ENCODE measurements around the gene NAALADL2. TPM values are rescaled to one million over a fixed set of nuclear protein-coding genes. Genes with fewer than 3 reads are reported as not detected.

The NAALADL2 gene
- total RNA-seq, 1 donor = 23.5 TPM

DNA sequence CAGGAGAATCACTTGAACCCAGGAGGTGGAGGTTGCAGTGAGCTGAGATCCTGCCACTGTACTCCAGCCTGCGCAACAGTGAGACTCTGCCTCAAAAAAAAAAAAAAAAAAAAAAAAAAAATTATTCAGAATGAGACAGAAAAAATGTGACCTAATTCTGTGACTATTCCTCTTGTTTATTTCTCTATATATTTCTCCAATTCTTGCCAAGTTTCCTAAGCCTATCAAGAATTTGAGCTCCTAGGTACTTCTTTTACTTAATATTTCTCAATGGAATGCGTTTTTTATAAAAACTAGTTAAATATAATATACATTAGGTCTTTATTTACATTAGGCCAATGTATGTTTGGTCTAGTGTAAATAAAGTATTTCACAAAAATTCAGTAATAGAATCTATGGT is 86.8 kb downstream of the NAALADL2 start:
- no peak overlapping the region for H3K27ac ChIP-seq (ENCODE audit: low read depth, low read length)

DNA sequence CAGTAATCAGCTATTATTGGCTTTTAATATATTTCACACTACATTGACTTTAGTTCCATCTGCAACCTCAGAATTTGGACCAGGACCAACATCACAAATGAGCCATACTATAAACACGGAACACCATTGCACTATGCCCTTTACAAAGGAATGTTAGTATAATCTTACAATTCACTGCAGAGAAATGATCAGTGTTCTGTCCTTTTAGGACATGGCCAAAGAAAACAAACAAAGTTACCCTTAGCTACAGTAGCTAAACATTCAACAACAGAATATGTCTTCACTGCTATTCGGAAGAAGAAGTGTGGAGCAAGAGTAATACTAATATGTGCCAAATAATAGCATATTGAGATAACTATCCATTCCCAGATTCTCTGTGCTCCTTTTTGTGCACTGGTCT is 90.4 kb downstream of the NAALADL2 start:
- Histone ChIP-seq H3K27ac (ENCODE audit: low read depth, low read length) (peak overlapping the region; percentile 79), H3K4me2 (ENCODE audit: insufficient read depth, low read length) (peak overlapping the region; percentile 3), H3K27me3 (ENCODE audit: insufficient read depth, low read length) (no peaks in the 10 kb centered on the region), H3K9me3 (ENCODE audit: low read depth, low read length) (no peaks in the 10 kb centered on the region), H3K36me3 (ENCODE audit: insufficient read depth, low read length) (no peaks in the 10 kb centered on the region), H3K4me1 (ENCODE audit: insufficient read depth, low read length) (peaks cover 40% of the 10 kb centered on the region), H4K20me1 (ENCODE audit: insufficient read depth, low read length) (no peaks in the 10 kb centered on the region), H2AFZ (ENCODE audit: low read length) (no peak overlapping the region), H3K79me2 (ENCODE audit: insufficient read depth, low read length) (no peaks in the 10 kb centered on the region), H3K4me3 (ENCODE audit: insufficient read depth, low read length) (no peak overlapping the region)
- peak; percentile 29 for DNase-seq (ENCODE audit: insufficient read length, low spot score, missing footprints)
- TF ChIP-seq, protein P1, sequence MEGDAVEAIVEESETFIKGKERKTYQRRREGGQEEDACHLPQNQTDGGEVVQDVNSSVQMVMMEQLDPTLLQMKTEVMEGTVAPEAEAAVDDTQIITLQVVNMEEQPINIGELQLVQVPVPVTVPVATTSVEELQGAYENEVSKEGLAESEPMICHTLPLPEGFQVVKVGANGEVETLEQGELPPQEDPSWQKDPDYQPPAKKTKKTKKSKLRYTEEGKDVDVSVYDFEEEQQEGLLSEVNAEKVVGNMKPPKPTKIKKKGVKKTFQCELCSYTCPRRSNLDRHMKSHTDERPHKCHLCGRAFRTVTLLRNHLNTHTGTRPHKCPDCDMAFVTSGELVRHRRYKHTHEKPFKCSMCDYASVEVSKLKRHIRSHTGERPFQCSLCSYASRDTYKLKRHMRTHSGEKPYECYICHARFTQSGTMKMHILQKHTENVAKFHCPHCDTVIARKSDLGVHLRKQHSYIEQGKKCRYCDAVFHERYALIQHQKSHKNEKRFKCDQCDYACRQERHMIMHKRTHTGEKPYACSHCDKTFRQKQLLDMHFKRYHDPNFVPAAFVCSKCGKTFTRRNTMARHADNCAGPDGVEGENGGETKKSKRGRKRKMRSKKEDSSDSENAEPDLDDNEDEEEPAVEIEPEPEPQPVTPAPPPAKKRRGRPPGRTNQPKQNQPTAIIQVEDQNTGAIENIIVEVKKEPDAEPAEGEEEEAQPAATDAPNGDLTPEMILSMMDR (IDR thresholded peaks at IDR 0.05; ENCODE audit: extremely low read depth, low read depth, low read length) = no peak

More for the DNA sequence above, 86.8 kb downstream of the NAALADL2 start:
- Histone ChIP-seq H3K36me3 (ENCODE audit: insufficient read depth, low read length) (no peaks in the 10 kb centered on the region), H3K79me2 (ENCODE audit: insufficient read depth, low read length) (no peaks in the 10 kb centered on the region), H3K4me3 (ENCODE audit: insufficient read depth, low read length) (no peak overlapping the region), H3K4me2 (ENCODE audit: insufficient read depth, low read length) (no peak overlapping the region), H4K20me1 (ENCODE audit: insufficient read depth, low read length) (no peaks in the 10 kb centered on the region), H3K27me3 (ENCODE audit: insufficient read depth, low read length) (no peaks in the 10 kb centered on the region), H2AFZ (ENCODE audit: low read length) (no peak overlapping the region), H3K4me1 (ENCODE audit: insufficient read depth, low read length) (peaks cover 35% of the 10 kb centered on the region), H3K9me3 (ENCODE audit: low read depth, low read length) (peaks cover 2% of the 10 kb centered on the region)
- DNase-seq (ENCODE audit: insufficient read length, low spot score, missing footprints) = no peak
- TF ChIP-seq, protein P1 (IDR thresholded peaks at IDR 0.05; ENCODE audit: extremely low read depth, low read depth, low read length) = no peak

DNA sequence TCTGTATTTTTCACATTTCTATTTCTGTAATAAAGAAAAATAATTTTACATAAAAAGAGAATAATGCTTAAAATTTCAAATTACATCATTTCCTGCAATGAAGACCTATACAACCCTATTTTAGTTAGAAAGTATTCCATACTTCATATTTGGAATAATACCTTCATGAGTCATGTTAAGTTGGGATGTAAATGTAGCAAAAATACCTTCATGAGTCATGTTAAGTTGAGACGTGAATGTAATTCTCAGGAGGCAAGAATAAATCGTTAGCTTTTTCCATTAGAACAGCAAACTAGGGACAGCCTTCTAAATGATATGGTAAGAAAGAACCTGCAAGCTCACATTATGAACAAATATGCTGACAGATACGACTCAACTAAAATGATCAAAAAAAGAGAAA is 91.9 kb downstream of the NAALADL2 start:
- Histone ChIP-seq H3K36me3 (ENCODE audit: insufficient read depth, low read length) (no peaks in the 10 kb centered on the region), H2AFZ (ENCODE audit: low read length) (no peak overlapping the region), H3K4me1 (ENCODE audit: insufficient read depth, low read length) (peaks cover 49% of the 10 kb centered on the region), H3K4me3 (ENCODE audit: insufficient read depth, low read length) (no peak overlapping the region), H3K9me3 (ENCODE audit: low read depth, low read length) (no peaks in the 10 kb centered on the region), H4K20me1 (ENCODE audit: insufficient read depth, low read length) (no peaks in the 10 kb centered on the region), H3K27me3 (ENCODE audit: insufficient read depth, low read length) (no peaks in the 10 kb centered on the region), H3K79me2 (ENCODE audit: insufficient read depth, low read length) (no peaks in the 10 kb centered on the region), H3K27ac (ENCODE audit: low read depth, low read length) (peak overlapping the region; percentile 79), H3K4me2 (ENCODE audit: insufficient read depth, low read length) (no peak overlapping the region)
- TF ChIP-seq, protein P1 (IDR thresholded peaks at IDR 0.05; ENCODE audit: extremely low read depth, low read depth, low read length) = no peak
- peak; percentile 41 for DNase-seq (ENCODE audit: insufficient read length, low spot score, missing footprints)

DNA sequence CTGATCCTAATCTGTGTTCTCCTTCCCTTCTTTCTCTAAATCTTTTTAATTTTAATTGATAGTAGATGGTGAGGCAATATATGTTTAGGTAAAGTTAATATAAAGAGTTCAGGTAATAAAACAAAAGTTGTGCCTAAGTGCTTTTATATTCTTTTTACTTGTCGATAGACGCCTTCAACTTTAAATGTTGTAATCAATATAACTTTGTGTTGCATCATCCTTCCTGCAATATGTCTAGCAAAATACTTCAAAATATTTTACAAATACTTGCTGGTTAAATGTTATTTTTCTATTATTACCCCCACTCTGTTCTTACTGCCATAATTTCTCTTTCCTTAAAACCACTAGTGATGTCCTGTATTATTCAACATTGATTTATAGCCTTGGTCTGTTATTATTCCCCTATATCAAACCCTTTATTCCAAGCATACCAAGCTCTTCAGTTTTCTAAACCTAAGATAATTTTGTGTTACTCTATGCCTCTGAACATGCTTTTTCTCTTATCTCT is 92.4 kb downstream of the NAALADL2 start:
- Histone ChIP-seq H3K4me2 (ENCODE audit: insufficient read depth, low read length) (no peak overlapping the region), H3K79me2 (ENCODE audit: insufficient read depth, low read length) (no peaks in the 10 kb centered on the region), H3K4me3 (ENCODE audit: insufficient read depth, low read length) (no peak overlapping the region), H3K27me3 (ENCODE audit: insufficient read depth, low read length) (no peaks in the 10 kb centered on the region), H3K27ac (ENCODE audit: low read depth, low read length) (peak overlapping the region; percentile 79), H2AFZ (ENCODE audit: low read length) (no peak overlapping the region), H3K9me3 (ENCODE audit: low read depth, low read length) (no peaks in the 10 kb centered on the region), H3K4me1 (ENCODE audit: insufficient read depth, low read length) (peaks cover 46% of the 10 kb centered on the region), H4K20me1 (ENCODE audit: insufficient read depth, low read length) (no peaks in the 10 kb centered on the region), H3K36me3 (ENCODE audit: insufficient read depth, low read length) (no peaks in the 10 kb centered on the region)
- no peak for DNase-seq (ENCODE audit: insufficient read length, low spot score, missing footprints)
- TF ChIP-seq, protein P1 (IDR thresholded peaks at IDR 0.05; ENCODE audit: extremely low read depth, low read depth, low read length) = no peak

Measured in osteoblast (primary cell).